ENCODE results near the gene TFF1.

Gene TFF1

GRCh38 chr21:42358937-42359336, 7.4 kb downstream of the TFF1 start (continued):
- no peak for TF ChIP-seq ZNF19 (tag by site-specific recombination; IDR thresholded peaks at IDR 0.05; ENCODE audit: low read depth)

- H3K36me3 ChIP-seq (ENCODE audit: control insufficient read depth in 2 of 2, insufficient read depth in 1 of 2, low read length in 2 of 2) = no peaks in the 10 kb centered on the region
- no peak overlapping the region for H3K4me3 ChIP-seq (ENCODE audit: low read depth, low read length)
- H3K27ac ChIP-seq (ENCODE audit: extremely low read depth, low read depth, low read length) = no peak overlapping the region
- ChIA-PET POLR2A (no interaction called here), CTCF (interaction anchor here (0.6 to 1.2 kb wide), 2 partner anchors 20 to 296 kb away, joined by 3 to 4 read pairs; no protein-coding TSS in a partner anchor)
- H3K9me3 ChIP-seq (ENCODE audit: control insufficient read depth, insufficient read depth, low read depth, low read length) = no peaks in the 10 kb centered on the region
- no peaks in the 10 kb centered on the region for H3K4me1 ChIP-seq (ENCODE audit: control insufficient read depth, insufficient read depth, low read length)
- TF ChIP-seq ELK4 (IDR thresholded peaks at IDR 0.05; ENCODE audit: borderline replicate concordance, low read depth, low read length) (no peak), ZNF623 (tag by site-specific recombination; IDR thresholded peaks at IDR 0.05) (no peak), ZEB2 (tag by site-specific recombination; IDR thresholded peaks at IDR 0.05) (no peak), ZNF394 (tag by site-specific recombination; IDR thresholded peaks at IDR 0.05; ENCODE audit: borderline replicate concordance) (no peak), RBAK (tag by site-specific recombination; IDR thresholded peaks at IDR 0.05) (no peak), ZNF112 (tag by site-specific recombination; IDR thresholded peaks at IDR 0.05) (no peak), SCRT2 (tag by site-specific recombination; IDR thresholded peaks at IDR 0.05) (no peak), ZNF366 (tag by site-specific recombination; conservative IDR thresholded peaks at IDR 0.05) (no peak), ZNF843 (tag by site-specific recombination; IDR thresholded peaks at IDR 0.05) (no peak), ZNF23 (tag by site-specific recombination; IDR thresholded peaks at IDR 0.05; ENCODE audit: borderline replicate concordance) (no peak)
- TF ChIP-seq, protein P1, sequence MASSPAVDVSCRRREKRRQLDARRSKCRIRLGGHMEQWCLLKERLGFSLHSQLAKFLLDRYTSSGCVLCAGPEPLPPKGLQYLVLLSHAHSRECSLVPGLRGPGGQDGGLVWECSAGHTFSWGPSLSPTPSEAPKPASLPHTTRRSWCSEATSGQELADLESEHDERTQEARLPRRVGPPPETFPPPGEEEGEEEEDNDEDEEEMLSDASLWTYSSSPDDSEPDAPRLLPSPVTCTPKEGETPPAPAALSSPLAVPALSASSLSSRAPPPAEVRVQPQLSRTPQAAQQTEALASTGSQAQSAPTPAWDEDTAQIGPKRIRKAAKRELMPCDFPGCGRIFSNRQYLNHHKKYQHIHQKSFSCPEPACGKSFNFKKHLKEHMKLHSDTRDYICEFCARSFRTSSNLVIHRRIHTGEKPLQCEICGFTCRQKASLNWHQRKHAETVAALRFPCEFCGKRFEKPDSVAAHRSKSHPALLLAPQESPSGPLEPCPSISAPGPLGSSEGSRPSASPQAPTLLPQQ (tag by site-specific recombination; IDR thresholded peaks at IDR 0.05) = no peak
Measured at GRCh38 chr21:42358261-42358660, 8.1 kb downstream of the TFF1 start.

DNA sequence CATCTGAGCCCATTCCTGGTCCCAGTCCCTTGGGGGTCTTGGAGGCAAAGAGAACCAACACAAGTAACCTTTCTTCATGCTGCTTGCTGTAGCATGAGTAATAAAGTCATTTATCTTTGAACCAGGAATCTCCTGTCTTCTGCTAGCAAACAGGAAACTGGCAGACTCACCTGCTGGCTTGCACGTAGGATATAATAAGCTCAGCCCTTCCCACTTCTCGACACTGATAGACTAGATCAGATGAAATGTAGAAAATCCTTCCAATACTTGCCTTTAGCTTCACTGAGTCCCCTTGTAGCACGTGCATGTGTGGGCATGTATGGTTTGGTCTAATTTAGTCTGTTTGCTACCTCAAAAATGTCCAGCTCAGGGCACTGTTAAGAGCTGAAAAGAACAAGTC, 9.0 kb downstream of the TFF1 start:
- Histone ChIP-seq H3K36me3 (ENCODE audit: control insufficient read depth in 2 of 2, insufficient read depth in 1 of 2, low read length in 2 of 2) (no peaks in the 10 kb centered on the region), H3K27ac (ENCODE audit: extremely low read depth, low read depth, low read length) (no peak overlapping the region), H3K9me3 (ENCODE audit: control insufficient read depth, insufficient read depth, low read depth, low read length) (no peaks in the 10 kb centered on the region), H3K4me3 (ENCODE audit: low read depth, low read length) (no peak overlapping the region), H3K4me1 (ENCODE audit: control insufficient read depth, insufficient read depth, low read length) (no peaks in the 10 kb centered on the region)
- CTCF ChIA-PET = interaction anchor here (1.0 to 1.4 kb wide), 3 partner anchors 10 to 212 kb away, joined by 4 read pairs; no protein-coding TSS in a partner anchor
- POLR2A ChIA-PET = no interaction called here
- TF ChIP-seq ZNF2 (tag by site-specific recombination; IDR thresholded peaks at IDR 0.05) (no peak), ZNF266 (tag by site-specific recombination; IDR thresholded peaks at IDR 0.05; ENCODE audit: low read depth) (no peak), ZNF626 (tag by site-specific recombination; IDR thresholded peaks at IDR 0.05) (no peak), MZF1 (tag by site-specific recombination; IDR thresholded peaks at IDR 0.05; ENCODE audit: borderline replicate concordance) (no peak), ZNF621 (tag by site-specific recombination; IDR thresholded peaks at IDR 0.05) (no peak), RBAK (tag by site-specific recombination; IDR thresholded peaks at IDR 0.05) (no peak), ZXDB (tag by site-specific recombination; IDR thresholded peaks at IDR 0.05) (no peak), SETDB1 (IDR thresholded peaks at IDR 0.05; ENCODE audit: insufficient read length, low read length) (no peak), SALL2 (tag by site-specific recombination; IDR thresholded peaks at IDR 0.05; ENCODE audit: borderline replicate concordance) (no peak)
